HuH-7 (cell line): Measurements from ENCODE around the gene RBMS1.

Experiments used
- DNase-seq: peaks from one replicate; pipeline ENCODE4 v3.0.0; 2011; ENCODE audit warnings: low spot score

The RBMS1 gene, protein sequence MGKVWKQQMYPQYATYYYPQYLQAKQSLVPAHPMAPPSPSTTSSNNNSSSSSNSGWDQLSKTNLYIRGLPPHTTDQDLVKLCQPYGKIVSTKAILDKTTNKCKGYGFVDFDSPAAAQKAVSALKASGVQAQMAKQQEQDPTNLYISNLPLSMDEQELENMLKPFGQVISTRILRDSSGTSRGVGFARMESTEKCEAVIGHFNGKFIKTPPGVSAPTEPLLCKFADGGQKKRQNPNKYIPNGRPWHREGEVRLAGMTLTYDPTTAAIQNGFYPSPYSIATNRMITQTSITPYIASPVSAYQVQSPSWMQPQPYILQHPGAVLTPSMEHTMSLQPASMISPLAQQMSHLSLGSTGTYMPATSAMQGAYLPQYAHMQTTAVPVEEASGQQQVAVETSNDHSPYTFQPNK

DNA sequence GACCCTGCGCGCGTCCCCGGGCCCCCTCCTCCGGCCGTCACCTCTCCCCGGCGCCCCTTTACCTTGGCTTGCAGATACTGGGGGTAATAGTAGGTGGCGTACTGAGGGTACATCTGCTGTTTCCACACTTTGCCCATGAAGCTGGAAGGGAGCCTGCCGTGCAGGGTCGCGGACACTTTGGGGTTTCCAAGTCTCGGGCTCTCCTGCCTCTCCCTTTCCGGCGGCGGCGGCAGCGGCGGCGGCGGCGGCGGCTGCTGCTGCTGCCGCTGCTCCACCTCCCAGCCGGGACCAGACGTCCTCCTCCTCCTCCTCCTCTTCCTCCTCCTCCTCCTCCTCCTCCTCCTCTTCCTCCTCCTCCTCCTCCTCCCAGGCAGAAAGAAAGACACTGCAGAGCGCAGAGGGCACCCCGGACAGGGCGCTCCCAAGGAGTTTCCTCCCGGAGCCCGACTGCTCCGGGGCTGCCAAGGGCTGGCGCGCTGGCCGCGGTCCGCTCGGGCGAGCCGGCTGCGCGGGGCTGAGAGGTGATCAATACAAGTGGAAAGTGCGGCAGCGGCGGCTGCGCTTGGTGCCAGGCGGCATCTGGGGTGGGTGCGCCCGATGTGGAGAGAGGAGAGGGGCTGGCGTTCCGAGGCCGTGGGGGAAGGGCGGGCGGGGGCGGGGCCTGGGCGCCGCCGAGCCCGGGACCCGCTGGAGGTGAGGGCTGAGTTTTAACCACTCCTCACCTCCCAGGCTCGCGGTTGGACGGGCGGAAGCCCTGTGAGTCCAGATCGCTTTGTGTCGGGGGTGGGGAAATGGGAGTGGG, at the start of gene RBMS1:
Gene RBMS1 (minus strand): TSS at position 581 of the 802 bp plus-strand sequence. CDS start 444 bp downstream, at position 137.
- DNase-seq, result peak; percentile 80

DNA sequence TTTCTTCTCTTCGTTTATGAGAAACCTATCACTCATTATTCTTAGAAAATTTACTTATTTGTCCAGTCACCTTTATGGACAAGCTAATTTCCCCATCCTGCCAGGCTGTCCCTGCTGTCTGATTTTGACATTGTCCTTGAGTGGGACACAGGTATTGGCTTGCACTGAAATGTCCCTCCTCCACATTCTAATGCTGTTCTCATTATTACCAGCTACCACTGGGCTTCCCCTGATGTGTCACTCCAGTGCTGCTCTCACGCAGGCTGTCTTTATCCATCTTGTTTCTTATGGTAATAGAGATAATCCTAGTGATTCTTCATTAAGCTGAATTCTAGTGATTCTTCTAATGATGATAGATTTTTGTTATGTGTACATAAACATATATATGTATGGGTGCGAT, 48.1 kb upstream of the RBMS1 start:
- DNase-seq, result no peak

GRCh38 chr2:160538559-160539355, 45.1 kb upstream of the RBMS1 start:
- DNase-seq, result no peak

DNA sequence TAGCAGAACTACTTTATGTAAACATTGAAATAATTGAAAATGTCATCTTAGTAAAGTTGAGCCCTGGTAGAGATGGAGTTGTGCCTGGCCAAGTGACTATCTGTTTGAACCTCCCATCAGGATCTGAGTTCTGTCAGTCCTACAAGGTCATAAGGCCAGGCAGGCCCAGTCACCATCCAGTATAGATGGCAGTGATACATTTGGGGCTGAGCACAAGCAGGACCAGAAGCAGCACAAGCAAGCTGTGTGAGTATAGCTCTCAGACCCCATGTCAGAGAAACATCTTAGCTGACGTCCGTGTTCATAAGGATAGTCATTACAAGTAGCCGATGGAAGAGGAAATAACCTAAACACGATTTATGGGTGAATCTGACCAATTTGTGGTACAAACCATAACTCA, 44.5 kb upstream of the RBMS1 start:
- no peak for DNase-seq

DNA sequence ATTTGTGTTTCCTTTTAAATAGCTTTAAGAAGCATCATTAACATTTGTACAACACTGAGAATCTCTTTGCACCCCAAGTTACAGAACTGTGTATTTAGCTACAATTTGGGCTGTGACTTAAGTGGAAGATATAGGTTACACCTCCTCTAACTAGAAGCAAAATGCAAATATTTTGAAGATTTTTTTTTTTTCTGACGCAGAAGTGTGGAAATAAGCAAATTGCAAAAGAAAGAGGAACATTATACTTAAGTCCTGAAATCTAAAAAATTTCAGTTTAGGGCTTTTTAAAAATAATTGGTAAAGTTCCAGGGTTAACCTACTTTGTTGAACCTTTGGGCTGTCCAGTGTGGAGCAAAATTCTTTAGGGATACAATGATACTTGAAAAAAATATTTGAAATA, 41.4 kb upstream of the RBMS1 start:
- no peak for DNase-seq

GRCh38 chr2:160534249-160534648, 40.6 kb upstream of the RBMS1 start:
- DNase-seq, result no peak

DNA sequence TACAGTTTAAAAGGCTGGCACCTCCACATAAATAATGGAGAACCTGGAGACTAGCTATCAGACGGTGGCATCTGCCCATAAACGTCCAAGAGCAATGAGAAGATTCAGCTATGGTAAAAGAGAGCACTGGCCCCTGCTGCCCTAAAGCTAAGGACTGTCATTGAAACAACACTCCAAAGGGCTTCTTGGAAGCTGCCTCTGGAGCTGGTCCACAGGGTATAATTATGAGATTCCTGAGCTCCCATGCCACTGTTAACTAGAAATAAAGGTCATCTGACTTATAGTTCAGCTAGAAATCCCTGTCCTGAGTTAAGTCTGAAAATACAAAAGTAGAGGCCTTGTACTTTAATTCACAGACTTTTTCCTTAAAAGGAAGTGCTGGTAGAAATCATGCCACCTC, 39.9 kb upstream of the RBMS1 start:
- no peak for DNase-seq

DNA sequence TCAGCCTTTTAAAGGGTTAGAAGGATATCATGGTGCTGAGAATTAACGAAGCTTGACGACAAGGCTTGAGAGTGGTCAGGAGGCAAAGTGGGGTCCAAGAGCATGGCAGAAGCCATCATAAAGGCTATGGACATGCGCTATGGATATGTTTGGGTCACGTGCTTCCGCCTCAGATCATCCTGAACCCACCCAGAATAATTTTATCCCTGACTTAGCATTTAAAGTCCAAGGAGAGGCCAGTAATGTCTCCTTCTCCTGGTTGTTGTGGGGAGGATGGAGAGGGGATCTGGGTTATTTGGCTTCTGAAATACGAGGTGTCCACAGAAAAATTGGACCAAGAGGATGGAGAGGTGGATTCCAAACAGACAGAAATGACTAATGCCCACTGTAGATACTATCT, 38.8 kb upstream of the RBMS1 start:
- no peak for DNase-seq

DNA sequence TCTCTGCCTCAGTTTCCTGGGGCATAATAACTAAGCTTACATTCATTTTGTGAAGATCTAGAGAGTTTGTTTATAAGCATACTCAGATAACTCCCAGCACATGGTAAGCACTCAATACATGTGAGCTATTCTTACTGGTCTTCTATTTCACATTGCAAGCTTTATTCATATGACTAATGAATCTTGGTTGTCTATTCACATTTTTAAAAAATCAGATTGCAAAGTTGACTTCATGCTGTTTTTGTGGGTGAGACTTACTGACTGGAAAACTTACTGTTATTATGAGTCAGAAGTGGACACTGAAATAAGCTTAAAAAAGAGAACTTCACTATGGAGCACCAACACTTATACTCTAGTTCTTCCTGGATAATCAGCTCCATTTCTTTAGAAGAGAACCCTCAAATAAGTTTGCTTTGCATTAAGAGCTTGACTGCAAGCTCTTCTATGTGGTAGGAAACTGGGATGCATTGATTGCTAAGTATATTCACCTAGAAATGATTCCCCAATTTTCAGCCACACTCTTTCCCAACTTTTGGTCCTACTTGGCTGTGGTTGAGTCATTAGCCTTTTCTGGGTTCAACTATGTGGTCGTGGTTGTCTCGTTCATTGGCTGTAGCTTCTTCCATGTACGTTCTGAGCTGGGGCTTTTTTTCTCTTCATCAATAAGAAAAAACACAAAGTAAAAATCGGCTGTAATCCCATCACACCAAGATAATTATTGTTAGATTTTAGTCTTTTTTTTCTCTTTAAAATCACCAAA, 29.5 kb upstream of the RBMS1 start:
- no peak for DNase-seq

GRCh38 chr2:160517731-160518130, 24.1 kb upstream of the RBMS1 start:
- DNase-seq, result no peak

DNA sequence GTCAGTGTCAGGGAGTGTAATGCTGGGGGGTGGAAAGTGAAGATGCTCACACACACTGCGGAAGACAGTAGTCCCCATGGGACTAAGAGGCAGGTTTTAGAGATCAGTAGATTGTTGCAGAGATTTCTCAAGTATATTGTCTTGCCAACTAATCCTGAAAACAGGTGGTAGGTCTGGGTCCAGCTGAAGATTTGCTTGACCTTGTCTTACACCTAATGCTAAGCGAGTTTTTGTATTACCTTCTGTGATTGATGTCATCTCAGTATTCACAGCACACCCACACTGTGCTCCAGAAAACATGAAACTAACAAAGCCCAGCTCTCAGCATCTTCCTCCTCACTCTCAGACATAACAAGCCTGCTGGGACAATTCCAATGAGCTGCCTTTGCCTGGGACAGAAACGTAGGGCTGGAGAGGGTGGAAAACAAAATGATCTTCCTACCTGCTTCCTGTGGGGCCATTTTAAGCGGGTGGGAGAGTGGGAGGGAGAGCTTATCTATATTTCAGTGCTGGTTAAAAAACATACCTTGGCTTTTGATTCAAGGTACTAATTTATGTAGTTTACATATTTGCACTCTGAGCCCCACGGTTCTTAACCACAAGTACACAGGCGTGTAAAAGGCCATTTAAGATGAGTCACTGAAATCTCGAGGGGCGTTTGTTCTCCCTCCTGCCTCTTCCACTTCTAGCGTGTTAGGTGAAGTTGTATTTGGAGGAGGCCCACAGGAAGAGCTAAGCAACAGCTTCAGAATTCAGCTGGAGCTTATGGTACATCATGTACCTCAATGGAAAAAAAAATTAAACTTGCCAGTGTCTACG, 23.1 kb upstream of the RBMS1 start:
- no peak for DNase-seq

GRCh38 chr2:160515120-160515519, 21.5 kb upstream of the RBMS1 start:
- no peak for DNase-seq

DNA sequence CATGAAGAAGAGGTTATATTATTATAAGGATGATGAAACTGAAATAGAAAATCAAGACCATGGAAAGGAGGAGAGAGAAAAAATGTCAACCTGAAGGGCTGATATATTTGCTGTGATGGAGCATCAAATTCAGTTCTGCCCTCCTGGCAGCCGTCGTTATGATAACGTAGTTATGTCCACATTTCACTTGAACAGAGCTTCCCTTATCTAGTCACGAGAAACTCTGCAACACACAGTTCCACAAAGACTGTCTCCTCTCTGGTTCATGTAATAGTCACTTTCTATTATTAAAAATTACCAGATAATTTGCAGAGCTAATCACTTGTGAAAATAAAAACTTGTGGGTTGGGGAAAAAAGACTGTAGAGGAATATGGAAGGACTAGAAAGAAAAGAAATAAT, 19.5 kb upstream of the RBMS1 start:
- no peak for DNase-seq

GRCh38 chr2:160512491-160512890, 18.9 kb upstream of the RBMS1 start:
- DNase-seq, result no peak

- no peak for DNase-seq
These were observed 17.0 kb upstream of the RBMS1 start for GRCh38 chr2:160510617-160511016.

DNA sequence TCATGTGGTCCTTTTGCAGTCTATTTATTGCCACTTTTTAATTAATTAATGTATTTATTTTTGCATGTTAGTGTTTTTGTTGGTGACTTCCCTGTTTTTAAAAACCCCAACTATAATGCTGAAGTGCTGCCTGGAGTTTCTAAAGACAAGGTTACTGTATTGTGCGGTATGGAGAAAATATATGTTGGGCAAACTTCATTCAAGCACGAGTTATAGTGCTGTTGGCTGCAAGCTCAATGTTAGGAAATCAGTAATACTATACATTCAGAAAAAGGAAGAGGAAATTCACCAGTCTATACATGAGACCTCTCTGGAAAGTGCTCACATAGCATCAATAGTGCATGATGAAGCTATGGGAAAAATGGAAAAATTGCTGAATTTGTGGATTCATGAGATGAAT, 15.4 kb upstream of the RBMS1 start:
- no peak for DNase-seq

- no peak for DNase-seq
These were observed 13.9 kb upstream of the RBMS1 start for GRCh38 chr2:160507464-160507863.

- DNase-seq, result no peak
These were observed 13.4 kb upstream of the RBMS1 start for GRCh38 chr2:160507046-160507407.

- no peak for DNase-seq
These were observed 12.9 kb upstream of the RBMS1 start for GRCh38 chr2:160506371-160507045.

- DNase-seq, result no peak
These were observed 11.6 kb upstream of the RBMS1 start for GRCh38 chr2:160505256-160505655.
